Neuronal stem cell (in vitro differentiated cells): ENCODE measurements around the gene KRT82.
A peak's percentile ranks its signal among the peaks of the same experiment; 100 is the strongest.

ENCODE experiments used
- DNase-seq: peaks from one replicate; pipeline ENCODE4 v3.0.0-alpha.2; 2013; ENCODE audit warnings: low spot score
- H2AFZ ChIP-seq: one replicate; pipeline ENCODE4 v1.6.1; 2013; ENCODE audit warnings: mild to moderate bottlenecking, low read length, inconsistent platforms
- H2AK5ac ChIP-seq: 2 replicates; pipeline ENCODE4 v1.6.1; 2013; ENCODE audit warnings: low read depth, mild to moderate bottlenecking, inconsistent platforms, low read length, moderate library complexity, mixed read lengths
- H2BK120ac ChIP-seq: 2 replicates; pipeline ENCODE4 v1.6.1; 2013; ENCODE audit warnings: low read depth, mild to moderate bottlenecking, inconsistent platforms, low read length, moderate library complexity, mixed read lengths
- H2BK12ac ChIP-seq: one replicate; pipeline ENCODE4 v1.6.1; 2013; ENCODE audit warnings: low read length, inconsistent platforms
- H2BK15ac ChIP-seq: 2 replicates; pipeline ENCODE4 v1.6.1; 2013; ENCODE audit warnings: mild to moderate bottlenecking, low read length, inconsistent platforms, mixed read lengths
- H2BK5ac ChIP-seq: one replicate; pipeline ENCODE4 v1.6.1; 2013; ENCODE audit warnings: inconsistent platforms, mild to moderate bottlenecking, low read length, moderate library complexity
- H3K14ac ChIP-seq: one replicate; pipeline ENCODE4 v1.6.1; 2013; ENCODE audit warnings: low read length, inconsistent platforms
- H3K18ac ChIP-seq: 2 replicates; pipeline ENCODE4 v1.6.1; 2013; ENCODE audit warnings: low read length, inconsistent platforms
- H3K23ac ChIP-seq: 2 replicates; pipeline ENCODE4 v1.6.1; 2013; ENCODE audit warnings: low read depth, mild to moderate bottlenecking, mixed read lengths, low read length, inconsistent platforms; ENCODE audit not compliant: poor library complexity
- H3K27ac ChIP-seq: replicated peaks from 3 replicates; pipeline ENCODE4 v1.5.1; 2013; ENCODE audit warnings: low read length, inconsistent platforms
- H3K27me3 ChIP-seq, 3 experiments: 2 replicates each; pipeline ENCODE4 v1.6.1; 2013; ENCODE audit warnings: low read length in 3 of 3, mild to moderate bottlenecking in 2 of 3, inconsistent platforms in 1 of 3, low read depth in 1 of 3, mixed read lengths in 1 of 3, moderate library complexity in 1 of 3; ENCODE audit not compliant: control insufficient read depth in 3 of 3, insufficient read depth in 3 of 3
- H3K36me3 ChIP-seq, 2 donors: replicated peaks in 1 of 2; 2 replicates each; pipeline ENCODE4 v1.6.1; 2013; ENCODE audit warnings: low read length in 2 of 2; ENCODE audit not compliant: control insufficient read depth in 2 of 2, insufficient read depth in 2 of 2
- H3K4ac ChIP-seq: 2 replicates; pipeline ENCODE4 v1.6.1; 2013; ENCODE audit warnings: inconsistent platforms, mild to moderate bottlenecking, low read length, moderate library complexity
- H3K4me1 ChIP-seq, 2 donors: 1 replicate in 1 of 2; 2 replicates in 1 of 2; pipeline ENCODE4 v1.6.1; 2013; ENCODE audit warnings: low read length in 2 of 2, low read depth in 1 of 2; ENCODE audit not compliant: control insufficient read depth in 2 of 2, insufficient read depth in 1 of 2
- H3K4me2 ChIP-seq: one replicate; pipeline ENCODE4 v1.6.1; 2013; ENCODE audit warnings: mild to moderate bottlenecking, low read length, inconsistent platforms; ENCODE audit not compliant: insufficient read depth, poor library complexity, severe bottlenecking
- H3K4me3 ChIP-seq, 2 donors: 2 replicates each; pipeline ENCODE4 v1.5.1; 2013; ENCODE audit warnings: low read length in 2 of 2, mild to moderate bottlenecking in 2 of 2, inconsistent platforms in 1 of 2, moderate library complexity in 1 of 2
- H3K79me1 ChIP-seq: one replicate; pipeline ENCODE4 v1.6.1; 2013; ENCODE audit warnings: low read depth, mild to moderate bottlenecking, inconsistent platforms, low read length, moderate library complexity
- H3K9ac ChIP-seq: one replicate; pipeline ENCODE4 v1.6.1; 2013; ENCODE audit warnings: mild to moderate bottlenecking, low read depth, low read length, inconsistent platforms; ENCODE audit not compliant: poor library complexity
- H3K9me3 ChIP-seq, 2 donors: replicated peaks in 1 of 2; 2 replicates each; pipeline versions ENCODE3 to v1.6.1; 2013; ENCODE audit warnings: low read length in 2 of 2, mild to moderate bottlenecking in 2 of 2, inconsistent platforms in 1 of 2, low read depth in 1 of 2, mixed read lengths in 1 of 2, moderate library complexity in 1 of 2; ENCODE audit not compliant: control insufficient read depth in 2 of 2, insufficient read depth in 1 of 2
- H4K8ac ChIP-seq: one replicate; pipeline ENCODE4 v1.6.1; 2013; ENCODE audit warnings: low read depth, mild to moderate bottlenecking, inconsistent platforms, low read length, moderate library complexity
- H4K91ac ChIP-seq: one replicate; pipeline ENCODE4 v1.6.1; 2013; ENCODE audit warnings: low read length, low read depth, mild to moderate bottlenecking, inconsistent platforms; ENCODE audit not compliant: poor library complexity
- WGBS, 2 donors: extraction: QIAGEN DNeasy Blood & Tissue Kit; methylation state at CpG; one replicate each; pipeline ENCODE4 v1.1.7; 2013; ENCODE audit warnings: missing lambda C conversion rate in 2 of 2, mixed read lengths in 1 of 2; ENCODE audit not compliant: insufficient read length in 2 of 2, insufficient replicate concordance in 1 of 2; ENCODE audit errors: extremely low coverage in 2 of 2; 5-methylcytosine and 5-hydroxymethylcytosine counted together

The KRT82 gene

DNA sequence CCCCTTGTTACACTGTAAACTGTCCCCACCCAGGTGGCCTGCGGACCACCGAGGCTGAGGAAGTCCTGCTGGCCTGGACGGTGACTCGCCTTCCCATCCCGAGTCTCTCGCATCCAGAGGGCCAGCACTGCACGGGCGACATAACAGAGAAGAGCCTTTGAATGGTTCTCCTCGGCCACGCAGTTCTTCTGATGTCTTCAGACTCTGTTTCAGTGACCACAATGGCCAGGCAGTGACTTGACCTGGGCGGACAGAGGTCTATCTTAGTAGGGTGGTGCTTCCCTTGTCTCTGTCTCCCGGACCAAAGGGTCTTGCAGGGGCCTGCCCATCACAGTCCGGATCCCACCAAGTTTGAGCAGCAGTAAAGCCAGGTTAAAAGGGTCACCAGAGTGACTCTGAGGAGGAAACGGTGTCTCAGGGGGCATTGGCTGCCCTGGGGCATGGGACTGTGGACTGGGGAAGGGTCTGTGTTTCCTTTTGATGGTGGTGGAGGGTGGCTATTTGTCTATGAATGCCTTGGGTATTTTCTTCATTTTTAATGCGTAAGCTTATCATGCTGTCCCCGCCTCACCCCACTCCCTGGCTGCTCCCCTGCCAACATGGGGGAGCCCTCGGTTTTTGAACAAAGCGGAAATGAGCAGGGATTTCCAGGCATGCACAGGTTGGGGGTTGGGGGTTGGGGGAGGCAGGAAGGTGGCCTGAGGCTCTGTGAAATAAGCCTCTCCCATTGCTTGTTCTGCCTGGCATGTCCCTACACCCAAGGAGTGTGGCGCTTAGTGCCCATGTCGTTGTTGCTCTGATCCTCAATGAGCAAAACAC, 49.2 kb downstream of the KRT82 start:
- Histone ChIP-seq H3K23ac (no peak overlapping the region), H3K4me3 (no peak overlapping the region), H4K8ac (no peak overlapping the region), H3K4me2 (no peak overlapping the region), H3K4ac (no peak overlapping the region), H3K27ac (no peak overlapping the region), H2AK5ac (no peak overlapping the region), H2AFZ (no peak overlapping the region), H3K79me1 (no peaks in the 10 kb centered on the region), H3K4me1 (no peaks in the 10 kb centered on the region), H3K18ac (peak overlapping the region; percentile 6), H2BK15ac (no peak overlapping the region), H3K36me3 (no peaks in the 10 kb centered on the region), H3K9me3 (no peaks in the 10 kb centered on the region), H2BK120ac (no peak overlapping the region), H4K91ac (no peak overlapping the region), H3K9ac (no peak overlapping the region), H2BK12ac (no peak overlapping the region), H3K14ac (no peak overlapping the region), H2BK5ac (no peak overlapping the region), H3K27me3 (peaks cover 0 to 13% (median 0%) of the 10 kb centered on the region in 3 experiments)
- DNase-seq = no peak
- WGBS, 2 donors = no CpG with 5 or more reads among the region's 20 CpGs

DNA sequence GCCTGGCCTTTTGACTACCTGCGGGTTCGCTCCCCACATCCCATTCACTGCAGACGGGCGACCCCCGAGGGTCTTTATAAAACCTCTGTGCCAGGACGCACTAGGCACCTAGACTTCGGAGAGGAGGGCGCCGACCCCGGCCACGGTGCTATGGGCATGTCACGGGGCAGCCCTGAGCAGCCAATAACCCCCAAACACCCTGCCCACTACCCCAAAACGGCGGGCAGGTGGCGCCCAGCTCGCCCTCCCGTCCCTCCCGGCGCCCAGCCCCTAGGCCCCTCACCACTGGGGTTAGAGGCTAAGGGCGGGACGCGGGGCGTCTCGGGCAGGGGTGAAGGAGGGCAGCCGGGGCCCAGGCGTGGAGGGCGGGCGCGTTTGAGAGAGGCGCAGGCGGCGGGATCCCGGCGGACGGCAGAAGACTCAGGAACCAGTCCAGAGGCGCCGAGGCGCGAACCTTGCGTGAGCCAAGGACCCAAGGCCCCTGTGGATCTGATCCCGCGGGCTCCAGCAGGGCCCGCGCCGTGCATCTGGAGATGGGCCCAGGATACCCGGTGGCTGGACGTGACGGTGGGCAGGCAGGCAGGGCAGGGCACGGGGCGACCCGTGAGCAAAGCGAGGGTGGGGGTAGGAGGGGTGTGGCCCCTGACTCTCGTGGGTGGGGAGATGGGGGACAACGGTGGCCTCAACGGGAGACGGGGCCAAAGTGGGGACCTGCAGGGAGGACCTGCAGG, 49.9 kb downstream of the KRT82 start:
- Histone ChIP-seq H3K36me3 (no peaks in the 10 kb centered on the region), H3K4me3 (no peak overlapping the region), H3K9me3 (no peaks in the 10 kb centered on the region), H2BK5ac (no peak overlapping the region), H3K27ac (no peak overlapping the region), H2AFZ (no peak overlapping the region), H2BK15ac (no peak overlapping the region), H2BK120ac (no peak overlapping the region), H4K91ac (no peak overlapping the region), H3K4ac (no peak overlapping the region), H3K18ac (peak overlapping the region; percentile 48), H3K14ac (peak overlapping the region; percentile 26), H2BK12ac (no peak overlapping the region), H3K79me1 (no peaks in the 10 kb centered on the region), H2AK5ac (no peak overlapping the region), H3K9ac (no peak overlapping the region), H3K27me3 (peaks cover 0 to 13% (median 0%) of the 10 kb centered on the region in 3 experiments), H3K4me1 (no peaks in the 10 kb centered on the region), H4K8ac (no peak overlapping the region), H3K23ac (no peak overlapping the region), H3K4me2 (no peak overlapping the region)
- no peak for DNase-seq
- WGBS, 2 donors = no CpG with 5 or more reads among the region's 56 CpGs

GRCh38 chr12:52355176-52355575, 51.0 kb downstream of the KRT82 start:
- Histone ChIP-seq H3K4ac (no peak overlapping the region), H3K4me3 (no peak overlapping the region), H2AK5ac (no peak overlapping the region), H2BK12ac (no peak overlapping the region), H3K27ac (no peak overlapping the region), H4K91ac (no peak overlapping the region), H2BK120ac (no peak overlapping the region), H3K4me2 (no peak overlapping the region), H3K79me1 (no peaks in the 10 kb centered on the region), H3K27me3 (peaks cover 0 to 13% (median 0%) of the 10 kb centered on the region in 3 experiments), H3K14ac (no peak overlapping the region), H3K36me3 (no peaks in the 10 kb centered on the region), H3K18ac (no peak overlapping the region), H3K9me3 (no peaks in the 10 kb centered on the region), H2AFZ (no peak overlapping the region), H3K23ac (no peak overlapping the region), H4K8ac (no peak overlapping the region), H2BK15ac (no peak overlapping the region), H3K4me1 (no peaks in the 10 kb centered on the region), H3K9ac (no peak overlapping the region), H2BK5ac (no peak overlapping the region)
- DNase-seq = no peak
- no CpG with 5 or more reads among the region's 8 CpGs for WGBS, 2 donors

DNA sequence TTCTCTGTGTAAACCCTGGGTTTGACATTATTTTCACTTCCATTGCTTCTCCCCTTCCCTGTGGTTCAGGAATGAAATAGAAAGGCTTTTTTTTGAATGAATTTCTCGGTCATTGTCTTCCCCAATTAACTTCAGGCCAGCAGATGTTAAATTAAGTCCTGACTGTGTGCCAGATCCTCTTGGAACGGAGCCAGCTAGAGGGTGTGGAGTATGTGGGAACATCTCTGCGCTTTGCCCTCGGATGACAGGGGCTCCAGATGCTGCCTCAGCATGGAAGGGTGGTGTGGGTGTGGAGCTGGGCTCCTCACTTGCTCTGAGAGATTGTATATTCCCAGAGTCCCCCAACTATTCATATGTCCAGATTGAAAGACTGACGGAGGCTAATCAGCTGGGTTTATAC, 51.9 kb downstream of the KRT82 start:
- Histone ChIP-seq H3K14ac (no peak overlapping the region), H3K4me3 (no peak overlapping the region), H3K27me3 (peaks cover 0 to 13% (median 2%) of the 10 kb centered on the region in 3 experiments), H2AK5ac (no peak overlapping the region), H3K9ac (no peak overlapping the region), H3K9me3 (no peaks in the 10 kb centered on the region), H2BK5ac (no peak overlapping the region), H3K4me2 (no peak overlapping the region), H3K4me1 (no peaks in the 10 kb centered on the region), H3K23ac (no peak overlapping the region), H3K27ac (no peak overlapping the region), H4K8ac (no peak overlapping the region), H2BK120ac (no peak overlapping the region), H2BK12ac (no peak overlapping the region), H3K79me1 (no peaks in the 10 kb centered on the region), H2AFZ (no peak overlapping the region), H3K4ac (no peak overlapping the region), H2BK15ac (no peak overlapping the region), H3K36me3 (no peaks in the 10 kb centered on the region), H3K18ac (no peak overlapping the region), H4K91ac (no peak overlapping the region)
- DNase-seq = no peak
- no CpG with 5 or more reads among the region's 5 CpGs for WGBS, 2 donors
